Epithelial cell of proximal tubule (primary cell): ENCODE results near the gene GAS6. TPM values are rescaled to one million over a fixed set of nuclear protein-coding genes. Genes with fewer than 3 reads are reported as not detected.

Source experiments
- DNase-seq: peaks from one replicate; pipeline ENCODE4 v3.0.0-alpha.2; 2011; ENCODE audit warnings: low read depth
- H3K4me3 ChIP-seq: 2 replicates; pipeline ENCODE4 v1.5.1; 2011; ENCODE audit warnings: low read depth, mild to moderate bottlenecking, low read length
- total RNA-seq: library from RNA; depleted of rRNA; stranded (reverse); fragments of >200 nt; gene quantifications from 2 replicates; pipeline ENCODE4 v1.2.3, GENCODE V29; 2015
- TF ChIP-seq, protein P1 (sequence below): conservative IDR thresholded peaks from 2 replicates; pipeline ENCODE4 v1.5.1; 2012; ENCODE audit warnings: low read depth, mild to moderate bottlenecking, low read length

The GAS6 gene
- total RNA-seq, 1 donor from 2014 or later, result 127 TPM

GRCh38 chr13:113898391-113898790 lies 34.5 kb upstream of the GAS6 start:
- no peak for DNase-seq
- no peak overlapping the region for H3K4me3 ChIP-seq
- TF ChIP-seq, protein P1, sequence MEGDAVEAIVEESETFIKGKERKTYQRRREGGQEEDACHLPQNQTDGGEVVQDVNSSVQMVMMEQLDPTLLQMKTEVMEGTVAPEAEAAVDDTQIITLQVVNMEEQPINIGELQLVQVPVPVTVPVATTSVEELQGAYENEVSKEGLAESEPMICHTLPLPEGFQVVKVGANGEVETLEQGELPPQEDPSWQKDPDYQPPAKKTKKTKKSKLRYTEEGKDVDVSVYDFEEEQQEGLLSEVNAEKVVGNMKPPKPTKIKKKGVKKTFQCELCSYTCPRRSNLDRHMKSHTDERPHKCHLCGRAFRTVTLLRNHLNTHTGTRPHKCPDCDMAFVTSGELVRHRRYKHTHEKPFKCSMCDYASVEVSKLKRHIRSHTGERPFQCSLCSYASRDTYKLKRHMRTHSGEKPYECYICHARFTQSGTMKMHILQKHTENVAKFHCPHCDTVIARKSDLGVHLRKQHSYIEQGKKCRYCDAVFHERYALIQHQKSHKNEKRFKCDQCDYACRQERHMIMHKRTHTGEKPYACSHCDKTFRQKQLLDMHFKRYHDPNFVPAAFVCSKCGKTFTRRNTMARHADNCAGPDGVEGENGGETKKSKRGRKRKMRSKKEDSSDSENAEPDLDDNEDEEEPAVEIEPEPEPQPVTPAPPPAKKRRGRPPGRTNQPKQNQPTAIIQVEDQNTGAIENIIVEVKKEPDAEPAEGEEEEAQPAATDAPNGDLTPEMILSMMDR, result no peak

DNA sequence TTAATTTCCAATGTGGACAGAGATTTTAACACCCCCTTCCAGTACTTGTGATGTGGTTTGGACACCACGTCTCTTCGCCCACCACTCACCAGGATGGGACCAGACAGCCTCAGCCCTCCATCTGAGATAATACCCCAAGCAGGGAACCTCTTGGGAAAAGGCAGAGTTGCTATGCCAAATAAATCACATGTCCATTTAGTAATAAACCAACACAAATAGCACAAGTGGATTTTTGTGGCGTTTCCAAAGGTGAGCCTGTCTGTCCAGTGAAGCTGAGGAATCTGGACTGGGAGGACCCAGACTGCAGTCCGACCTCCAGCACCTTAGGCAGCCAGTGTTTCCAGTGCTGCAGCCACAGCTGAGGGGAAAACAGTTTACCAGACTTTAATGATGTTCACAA lies 34.1 kb upstream of the GAS6 start:
- DNase-seq, result no peak
- no peak overlapping the region for H3K4me3 ChIP-seq
- TF ChIP-seq, protein P1, result no peak

DNA sequence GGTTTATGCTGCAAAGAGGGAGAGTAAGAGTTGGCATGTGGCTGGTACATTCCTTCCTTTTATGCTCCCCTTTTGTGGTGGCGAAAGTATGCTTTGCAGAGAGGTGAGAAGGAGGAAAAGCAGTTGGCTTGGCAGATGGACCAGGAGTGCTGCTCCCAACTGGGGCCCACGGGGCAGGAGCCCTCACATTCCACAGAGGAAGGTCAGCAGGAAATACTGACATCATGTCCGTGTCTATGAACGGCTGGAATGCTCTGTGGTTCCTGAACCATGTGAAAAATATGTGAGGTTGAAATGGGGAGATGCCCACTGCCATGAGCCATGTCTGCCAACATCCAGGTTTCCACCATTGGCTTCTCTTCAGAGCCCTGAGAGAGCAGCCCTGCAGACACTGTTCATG lies 33.3 kb upstream of the GAS6 start:
- no peak overlapping the region for H3K4me3 ChIP-seq
- TF ChIP-seq, protein P1, result no peak
- peak; percentile 89 for DNase-seq

DNA sequence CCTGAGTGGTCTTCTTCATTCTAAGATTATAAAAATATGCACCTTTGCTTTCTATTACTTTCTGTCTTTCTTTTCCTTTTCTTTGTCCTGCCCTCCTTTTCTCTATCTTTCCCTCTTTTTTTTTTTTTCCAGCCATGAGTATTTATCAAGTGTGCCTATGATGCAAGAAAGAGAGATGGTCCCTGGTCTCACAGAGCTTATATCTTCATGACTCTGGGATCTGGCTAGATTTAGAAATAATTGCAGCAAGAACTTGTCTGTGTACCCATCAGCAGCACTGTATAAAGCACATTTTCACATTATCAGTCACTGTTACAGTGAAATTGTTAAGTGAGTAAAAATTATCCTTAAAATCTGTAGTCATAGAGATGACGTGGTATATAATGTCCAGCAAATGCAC lies 31.6 kb upstream of the GAS6 start:
- no peak overlapping the region for H3K4me3 ChIP-seq
- no peak for DNase-seq
- TF ChIP-seq, protein P1, result no peak

DNA sequence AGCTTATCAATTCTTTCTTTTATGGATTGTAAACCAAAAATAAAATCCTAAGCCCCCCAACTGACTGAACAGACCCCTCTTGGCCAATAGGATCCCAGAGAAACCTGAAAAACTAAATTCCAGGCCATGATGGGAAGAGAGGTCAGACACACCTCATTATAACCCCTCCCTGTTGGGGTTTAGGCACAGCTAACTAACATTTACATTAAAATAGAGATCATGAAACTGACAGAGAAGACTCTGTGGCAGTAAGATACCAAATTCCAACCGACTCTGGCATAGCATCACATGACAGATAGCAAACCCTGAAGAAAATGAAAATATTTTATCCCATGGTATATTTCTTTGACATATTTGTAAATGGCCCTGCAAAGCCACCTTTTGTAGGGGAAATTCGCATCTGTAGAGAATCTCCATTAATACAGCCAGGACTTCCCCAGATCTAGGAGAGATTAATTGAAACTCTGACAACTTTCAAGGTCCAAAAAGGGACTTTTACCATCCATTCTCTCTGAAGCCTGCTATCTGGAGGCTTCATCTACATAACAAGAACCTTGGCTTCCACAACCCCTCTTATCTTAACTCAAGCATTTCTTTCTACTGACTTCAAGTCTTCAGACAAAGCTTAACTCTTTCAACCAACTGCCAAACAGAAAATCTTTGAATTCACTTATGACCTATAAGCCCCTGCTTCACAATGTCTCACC lies 27.1 kb upstream of the GAS6 start:
- no peak overlapping the region for H3K4me3 ChIP-seq
- TF ChIP-seq, protein P1, result no peak
- DNase-seq, result no peak

- TF ChIP-seq, protein P1, result no peak
- H3K4me3 ChIP-seq, result no peak overlapping the region
- DNase-seq, result no peak
These were observed 25.6 kb upstream of the GAS6 start for GRCh38 chr13:113889467-113889866.

DNA sequence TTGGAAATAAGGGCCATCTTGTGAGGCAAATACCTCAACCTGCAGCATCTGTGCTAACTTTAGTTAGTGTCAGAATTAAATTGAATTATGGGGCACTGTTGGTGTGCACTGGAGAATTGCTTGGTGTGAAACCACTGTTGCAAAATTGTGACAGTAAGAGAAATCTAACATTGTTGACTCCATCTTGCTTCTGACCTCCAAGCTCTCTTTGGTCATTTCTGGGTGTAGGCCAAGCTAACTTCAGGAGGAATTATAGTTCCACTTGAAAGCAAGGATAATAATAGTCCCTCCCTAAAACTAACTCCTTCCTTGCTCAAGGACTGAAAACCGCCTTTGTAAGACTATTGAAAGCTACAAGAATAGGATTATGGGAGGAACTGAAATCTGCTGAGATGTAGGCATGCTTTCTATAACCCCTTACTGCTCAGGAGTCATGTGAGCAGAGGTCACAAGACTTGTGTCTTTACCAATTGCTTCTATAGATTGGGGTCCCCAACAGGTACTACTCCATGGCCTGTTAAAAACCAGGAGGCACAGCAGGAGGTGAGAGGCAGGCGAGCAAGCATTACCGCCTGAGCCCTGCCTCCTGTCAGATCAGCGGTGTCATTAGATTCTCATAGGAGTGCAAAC lies 24.9 kb upstream of the GAS6 start:
- TF ChIP-seq, protein P1, result no peak
- no peak overlapping the region for H3K4me3 ChIP-seq
- DNase-seq, result no peak
